Activated CD8-positive, alpha-beta T cell treated with anti-CD3 and anti-CD28 coated beads, Interleukin-2, amount 10 ng/mL, durations not matched to agents 7 days and 5 days (primary cell): ENCODE results near the gene CPSF7. TPM values are rescaled to one million over a fixed set of nuclear protein-coding genes. Genes with fewer than 3 reads are reported as not detected.
A peak's percentile ranks its signal among the peaks of the same experiment; 100 is the strongest.

Experiments
- ATAC-seq: fragments of 150-1000 bp; cut with Tn5 transposase; one replicate; pipeline ENCODE4 v1.10.0; 2021; ENCODE audit warnings: moderate library complexity
- CTCF ChIA-PET: fragments of 350-600 bp; sonication (Branson Sonifier 250); formaldehyde crosslinking; loops from one replicate; lab custom pipeline; 2021; ENCODE audit warnings: antibody characterized with exemption; lab: Charles Lee
- POLR2A ChIA-PET: fragments of 350-600 bp; sonication (Branson Sonifier 250); formaldehyde crosslinking; loops from one replicate; lab custom pipeline; 2021; ENCODE audit warnings: antibody characterized with exemption; lab: Charles Lee
- DNase-seq: peaks from one replicate; pipeline ENCODE4 v3.0.0-alpha.2; 2020
- H3K27ac Mint-ChIP-seq: one replicate; pipeline ENCODE4 v1.8.0; 2021; ENCODE audit warnings: mild to moderate bottlenecking, mixed read lengths
- H3K27me3 Mint-ChIP-seq: one replicate; pipeline ENCODE4 v1.8.0; 2021; ENCODE audit warnings: low read depth, mixed read lengths
- H3K36me3 Mint-ChIP-seq: one replicate; pipeline ENCODE4 v1.8.0; 2021; ENCODE audit warnings: low read depth, mixed read lengths
- H3K4me1 Mint-ChIP-seq: one replicate; pipeline ENCODE4 v1.8.0; 2021; ENCODE audit warnings: low read depth, mixed read lengths
- H3K4me3 Mint-ChIP-seq: one replicate; pipeline ENCODE4 v1.8.0; 2021; ENCODE audit warnings: mild to moderate bottlenecking, mixed read lengths
- H3K9me3 Mint-ChIP-seq: one replicate; pipeline ENCODE4 v1.8.0; 2022; ENCODE audit warnings: mixed read lengths; ENCODE audit not compliant: insufficient read depth
- total RNA-seq, 2 experiments: library from RNA; stranded (reverse); gene quantifications; one replicate each; pipeline ENCODE4 v1.2.3, GENCODE V29; 2021

The CPSF7 gene
- total RNA-seq, 2 experiments from 2014 or later: 94.8 to 98.4 TPM

DNA sequence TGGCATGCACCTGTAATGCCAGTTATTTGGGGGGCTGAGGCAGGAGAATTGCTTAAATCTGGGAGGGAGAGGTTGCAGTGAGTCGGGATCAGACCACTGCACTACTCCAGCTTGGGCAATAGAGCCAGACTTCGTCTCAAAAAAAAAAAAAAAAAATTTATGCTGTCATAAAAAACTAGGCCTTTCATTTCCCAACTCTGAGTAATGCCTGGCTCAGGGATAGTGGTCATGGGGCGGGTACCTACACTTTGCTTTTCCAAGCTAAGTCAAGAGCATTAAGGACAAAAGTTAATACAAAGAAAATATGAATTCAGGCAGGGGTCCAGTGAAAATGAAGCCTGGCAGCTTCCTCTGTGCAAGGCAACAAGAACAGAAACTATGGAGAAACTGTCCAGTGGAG, 16.3 kb downstream of the CPSF7 start:
- ChIA-PET POLR2A (interaction anchor here (0.9 kb wide), 1 partner anchor 16 kb away, joined by 4 read pairs; the partner anchor contains the start of genes CPSF7 and SDHAF2), CTCF (interaction anchor here (1.1 to 1.9 kb wide), 2 partner anchors 22 to 119 kb away, joined by 3 to 5 read pairs; partner anchors contain the start of gene VWCE)
- H3K36me3 Mint-ChIP-seq: peaks cover 74% of the 10 kb centered on the region
- ATAC-seq (no peak), DNase-seq (no peak)
- no peak overlapping the region for H3K4me3 Mint-ChIP-seq
- H3K27me3 Mint-ChIP-seq: no peaks in the 10 kb centered on the region
- peaks cover 34% of the 10 kb centered on the region for H3K4me1 Mint-ChIP-seq
- H3K9me3 Mint-ChIP-seq: no peaks in the 10 kb centered on the region
- H3K27ac Mint-ChIP-seq: peak overlapping the region; percentile 72

DNA sequence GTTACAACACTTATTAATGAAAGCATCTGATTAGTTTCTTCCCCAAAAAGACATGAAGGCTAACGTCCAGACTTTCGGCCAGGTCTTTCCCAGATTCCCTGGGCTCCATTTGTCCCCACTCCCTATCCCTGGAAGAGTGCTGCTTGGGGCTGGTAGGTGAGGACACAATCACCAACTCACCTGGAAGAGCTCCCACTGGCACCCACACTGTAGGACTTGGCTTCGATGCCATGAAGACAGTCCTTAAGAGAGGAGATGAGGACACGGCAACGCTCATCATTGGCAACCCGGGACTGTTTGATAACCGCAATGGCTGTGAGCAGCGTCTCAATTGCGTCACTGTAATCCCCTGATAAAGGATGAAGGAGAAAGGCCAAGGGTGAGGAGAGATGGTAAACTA, 18.2 kb downstream of the CPSF7 start:
- CTCF ChIA-PET: interaction anchor here (1.3 to 1.7 kb wide), 2 partner anchors 26 to 75 kb away, joined by 3 to 6 read pairs; no protein-coding TSS in a partner anchor
- peaks cover 71% of the 10 kb centered on the region for H3K36me3 Mint-ChIP-seq
- POLR2A ChIA-PET: interaction anchor here (0.6 to 1.4 kb wide), 4 partner anchors 10 to 180 kb away, joined by 3 read pairs; partner anchors contain the start of genes CPSF7 and SDHAF2

DNA sequence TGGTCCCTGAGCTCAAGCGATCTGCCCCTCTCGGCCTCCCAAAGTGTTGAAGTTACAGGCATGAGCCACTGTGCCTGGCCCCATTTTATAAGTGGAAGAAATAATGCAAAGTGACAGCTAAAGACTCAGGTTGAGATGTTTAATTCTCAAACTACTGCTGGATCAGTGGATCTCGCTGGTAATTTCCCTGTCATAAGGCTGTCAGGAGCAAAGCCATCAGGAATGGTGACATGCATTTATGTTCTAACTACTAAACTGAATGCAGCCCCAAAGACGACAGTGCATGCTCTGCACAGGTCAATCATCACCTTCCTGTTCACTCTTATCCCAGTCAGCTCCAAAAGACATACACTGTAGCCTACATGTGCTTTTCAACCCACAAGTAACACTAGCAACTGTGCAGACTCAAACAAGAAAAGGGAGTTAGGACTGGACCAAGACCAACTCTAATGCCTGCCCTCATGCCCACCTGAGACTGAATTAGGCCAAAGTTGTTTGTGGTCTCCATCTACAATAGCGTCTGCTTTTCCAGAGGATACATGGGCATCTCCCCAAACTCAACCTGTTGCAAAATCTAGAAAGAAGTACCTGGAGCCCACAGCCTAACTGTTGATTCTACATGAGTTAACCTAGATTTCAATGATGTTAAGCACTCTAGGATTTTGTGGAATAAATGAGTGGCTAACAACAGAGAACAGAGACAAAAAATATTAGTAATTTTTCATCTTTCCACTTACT, 22.6 kb downstream of the CPSF7 start:
- Mint-ChIP-seq H3K4me3 (no peak overlapping the region), H3K4me1 (no peaks in the 10 kb centered on the region), H3K27ac (no peak overlapping the region), H3K9me3 (no peaks in the 10 kb centered on the region), H3K27me3 (no peaks in the 10 kb centered on the region), H3K36me3 (peaks cover 68% of the 10 kb centered on the region)
- DNase-seq (no peak), ATAC-seq (no peak)
- POLR2A ChIA-PET: no interaction called here
- CTCF ChIA-PET: interaction anchor here (1.4 to 2.6 kb wide), 2 partner anchors 14 to 21 kb away, joined by 5 to 7 read pairs; no protein-coding TSS in a partner anchor

More for the DNA sequence above, 18.2 kb downstream of the CPSF7 start:
- Mint-ChIP-seq H3K9me3 (no peaks in the 10 kb centered on the region), H3K4me3 (no peak overlapping the region), H3K4me1 (peaks cover 19% of the 10 kb centered on the region), H3K27ac (no peak overlapping the region), H3K27me3 (no peaks in the 10 kb centered on the region)
- ATAC-seq: no peak
- DNase-seq: no peak

DNA sequence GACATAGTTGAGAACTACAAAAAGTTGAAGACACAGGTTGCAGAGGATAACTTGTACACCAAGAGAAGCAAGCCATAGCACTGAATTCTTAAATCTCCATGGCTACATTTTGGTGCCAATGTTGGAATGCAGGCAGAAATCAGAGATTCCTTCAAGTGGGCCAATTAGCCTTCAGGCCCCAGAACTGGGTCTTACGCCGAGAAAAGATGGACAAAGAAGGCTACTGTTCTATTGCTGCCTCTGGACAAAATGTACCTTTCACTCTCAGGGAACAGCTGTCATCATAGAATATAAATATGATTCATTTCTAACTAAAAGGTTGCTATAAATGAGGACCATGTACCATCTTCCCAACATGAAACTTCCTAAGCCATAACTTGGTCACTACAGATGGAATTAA, 23.7 kb downstream of the CPSF7 start:
- ChIA-PET CTCF (interaction anchor here (1.6 kb wide), 1 partner anchor 13 kb away, joined by 5 read pairs; the partner anchor contains the start of gene TMEM216), POLR2A (no interaction called here)
- H3K4me1 Mint-ChIP-seq: no peaks in the 10 kb centered on the region
- H3K4me3 Mint-ChIP-seq: no peak overlapping the region
- H3K36me3 Mint-ChIP-seq: peaks cover 63% of the 10 kb centered on the region
- H3K9me3 Mint-ChIP-seq: no peaks in the 10 kb centered on the region
- no peak for ATAC-seq
- H3K27me3 Mint-ChIP-seq: no peaks in the 10 kb centered on the region
- no peak for DNase-seq
- no peak overlapping the region for H3K27ac Mint-ChIP-seq

DNA sequence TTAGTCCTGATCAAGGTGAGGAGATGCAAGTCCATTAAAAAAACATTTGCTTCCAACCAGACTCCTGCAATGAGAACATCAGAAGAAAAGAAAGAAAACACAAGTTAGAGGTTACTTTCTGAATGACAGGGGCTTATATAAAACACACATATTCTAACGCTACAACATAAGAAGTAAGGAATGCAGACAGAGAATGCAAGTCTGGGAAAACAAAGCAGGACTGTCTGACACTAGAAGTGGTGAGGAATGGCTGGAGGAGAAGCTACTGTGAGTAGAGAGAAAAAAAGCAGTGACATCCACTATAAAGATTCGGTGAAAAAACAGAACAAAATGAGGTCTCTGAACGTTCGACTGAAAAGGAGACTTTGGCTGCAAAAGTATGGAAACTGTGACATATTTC, 25.1 kb downstream of the CPSF7 start:
- Mint-ChIP-seq H3K36me3 (peaks cover 60% of the 10 kb centered on the region), H3K27me3 (no peaks in the 10 kb centered on the region), H3K4me1 (no peaks in the 10 kb centered on the region), H3K9me3 (no peaks in the 10 kb centered on the region), H3K4me3 (no peak overlapping the region), H3K27ac (no peak overlapping the region)
- no peak for ATAC-seq
- no peak for DNase-seq
- POLR2A ChIA-PET: no interaction called here
- CTCF ChIA-PET: interaction anchor here (0.6 to 1.6 kb wide), 2 partner anchors 8 to 11 kb away, joined by 3 to 5 read pairs; partner anchors contain the start of gene TMEM216

DNA sequence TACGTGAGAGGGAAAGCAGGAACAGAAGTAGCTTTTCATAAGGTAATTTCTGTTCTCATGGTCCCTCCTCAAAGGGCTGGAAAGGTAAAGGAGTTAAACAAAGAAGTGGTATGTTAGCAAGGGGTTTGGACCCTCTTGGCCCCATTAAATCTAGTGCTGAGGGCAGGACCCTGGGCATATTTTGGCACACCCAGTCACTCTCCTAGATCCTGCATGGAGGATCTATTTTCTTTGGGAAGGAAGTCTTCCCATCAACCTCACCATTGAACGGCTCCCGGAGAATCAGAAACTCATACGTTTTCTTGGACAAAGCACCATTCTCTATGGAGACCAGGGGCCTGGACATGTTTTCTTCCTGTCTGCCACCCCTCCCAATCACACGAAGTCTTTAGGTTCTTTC, 25.7 kb downstream of the CPSF7 start:
- Mint-ChIP-seq H3K27ac (no peak overlapping the region), H3K4me1 (no peaks in the 10 kb centered on the region), H3K9me3 (no peaks in the 10 kb centered on the region), H3K4me3 (no peak overlapping the region), H3K36me3 (peaks cover 60% of the 10 kb centered on the region), H3K27me3 (no peaks in the 10 kb centered on the region)
- ATAC-seq (no peak), DNase-seq (no peak)
- POLR2A ChIA-PET: no interaction called here
- CTCF ChIA-PET: interaction anchor here (1.0 to 6.2 kb wide), 3 partner anchors 11 to 68 kb away, joined by 5 to 32 read pairs (median 21); partner anchors contain the start of gene TMEM216

DNA sequence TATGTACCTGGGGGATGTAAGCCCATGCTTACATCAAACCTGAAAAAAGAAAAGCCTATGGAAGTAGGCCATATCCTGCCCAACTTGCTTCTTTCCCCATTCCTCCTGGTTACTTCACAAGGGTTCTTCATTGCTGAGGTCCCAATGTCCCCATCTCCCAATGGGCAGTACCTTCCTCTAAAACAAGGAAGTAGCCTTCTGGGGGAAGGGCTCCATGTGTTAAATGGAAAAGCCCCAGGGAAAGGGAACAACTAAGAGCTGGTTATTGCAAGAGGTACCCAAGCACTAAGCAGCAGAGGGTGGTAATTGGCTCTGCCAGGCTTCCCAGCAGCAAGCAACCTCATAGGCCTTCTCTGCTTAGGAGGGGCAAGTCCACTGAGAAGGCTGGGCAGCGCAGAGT, 26.1 kb downstream of the CPSF7 start:
- Mint-ChIP-seq H3K36me3 (peaks cover 59% of the 10 kb centered on the region), H3K27ac (no peak overlapping the region), H3K27me3 (no peaks in the 10 kb centered on the region), H3K4me1 (no peaks in the 10 kb centered on the region), H3K4me3 (no peak overlapping the region), H3K9me3 (no peaks in the 10 kb centered on the region)
- CTCF ChIA-PET: interaction anchor here (1.0 to 6.2 kb wide), 3 partner anchors 11 to 67 kb away, joined by 5 to 32 read pairs (median 21); partner anchors contain the start of gene TMEM216
- DNase-seq (no peak), ATAC-seq (no peak)
- POLR2A ChIA-PET: no interaction called here

DNA sequence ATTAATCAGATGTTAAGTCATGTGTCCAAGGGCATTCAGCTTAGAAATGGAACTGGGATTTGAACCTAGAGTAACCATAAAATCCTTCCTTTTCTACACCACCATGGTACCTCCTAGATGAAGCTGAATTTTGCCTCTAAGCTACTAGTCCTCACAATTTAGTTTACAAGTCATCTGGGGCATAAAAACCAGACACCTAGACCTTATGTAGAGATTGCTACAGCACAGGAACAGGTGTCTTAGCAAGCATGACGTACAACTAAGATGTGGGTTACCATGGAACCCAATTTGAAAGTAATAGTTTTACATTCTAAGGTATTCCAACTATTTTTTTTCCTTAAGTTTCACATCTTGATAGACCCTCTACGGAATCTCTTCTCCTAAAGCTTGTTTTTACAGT, 28.2 kb downstream of the CPSF7 start:
- H3K36me3 Mint-ChIP-seq: peaks cover 53% of the 10 kb centered on the region
- no peak overlapping the region for H3K4me3 Mint-ChIP-seq
- ChIA-PET CTCF (interaction anchor here (1.0 to 6.2 kb wide), 6 partner anchors 9 to 115 kb away, joined by 3 to 32 read pairs (median 12); partner anchors contain the start of gene TMEM216), POLR2A (interaction anchor here (0.8 to 3.3 kb wide), 5 partner anchors 9 to 68 kb away, joined by 3 to 22 read pairs (median 3); partner anchors contain the start of genes CPSF7, SDHAF2 and TMEM216)
- DNase-seq (no peak), ATAC-seq (no peak)
- no peaks in the 10 kb centered on the region for H3K27me3 Mint-ChIP-seq
- no peak overlapping the region for H3K27ac Mint-ChIP-seq
- no peaks in the 10 kb centered on the region for H3K9me3 Mint-ChIP-seq
- H3K4me1 Mint-ChIP-seq: no peaks in the 10 kb centered on the region

DNA sequence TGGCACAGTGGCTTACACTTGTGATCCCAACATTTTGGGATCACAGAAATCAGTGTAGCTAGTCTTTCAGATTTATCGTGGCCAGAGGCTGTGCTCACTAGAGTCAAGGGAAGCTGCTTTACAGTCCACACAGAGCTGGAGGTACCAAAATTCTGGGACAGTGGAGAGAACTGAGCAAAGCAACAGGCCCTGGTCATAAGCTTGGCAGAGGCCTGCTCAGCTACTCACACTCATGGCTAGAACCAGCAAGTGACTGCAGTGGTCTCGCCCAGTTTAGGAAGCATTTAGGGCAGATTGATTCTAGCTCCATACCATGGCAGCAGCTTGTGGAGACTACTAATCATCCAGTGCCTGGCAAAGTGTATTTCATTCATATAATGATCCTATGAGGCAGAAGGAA, 28.6 kb downstream of the CPSF7 start:
- POLR2A ChIA-PET: interaction anchor here (0.8 to 3.3 kb wide), 5 partner anchors 8 to 67 kb away, joined by 3 to 22 read pairs (median 3); partner anchors contain the start of genes CPSF7, SDHAF2 and TMEM216
- Mint-ChIP-seq H3K27ac (no peak overlapping the region), H3K36me3 (peaks cover 53% of the 10 kb centered on the region)

DNA sequence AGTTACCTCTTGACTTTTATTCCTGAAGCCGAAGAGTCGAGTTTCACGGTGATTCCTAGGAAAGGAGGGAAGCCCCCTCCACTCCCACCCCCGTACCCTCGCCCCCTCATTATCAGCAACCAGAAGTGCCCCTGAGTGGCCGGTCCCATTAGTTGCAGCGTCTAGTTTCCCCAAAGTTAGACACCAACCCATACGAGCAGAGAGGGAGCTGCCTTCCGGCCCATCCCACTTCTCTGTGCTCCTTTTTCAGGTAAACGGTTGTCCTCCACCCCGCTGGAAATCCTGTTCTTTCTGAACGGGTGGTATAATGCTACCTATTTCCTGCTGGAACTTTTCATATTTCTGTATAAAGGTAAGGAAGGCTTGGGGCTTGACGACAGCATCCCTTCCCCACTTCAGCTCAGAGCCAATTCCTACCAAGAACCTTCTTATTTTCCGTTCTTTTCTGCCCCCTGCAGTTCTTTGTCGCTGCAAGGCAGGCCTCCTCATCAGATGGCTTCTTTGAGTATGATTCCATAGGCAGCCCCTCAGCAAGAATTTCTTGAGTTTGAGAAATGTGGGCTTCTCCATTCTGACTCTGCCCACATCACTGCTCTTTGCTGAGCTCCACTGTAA, 36.7 kb downstream of the CPSF7 start:
- H3K4me3 Mint-ChIP-seq: peak overlapping the region; percentile 80
- peaks cover 27% of the 10 kb centered on the region for H3K4me1 Mint-ChIP-seq

More for the DNA sequence above, 28.6 kb downstream of the CPSF7 start:
- Mint-ChIP-seq H3K9me3 (no peaks in the 10 kb centered on the region), H3K27me3 (no peaks in the 10 kb centered on the region), H3K4me3 (no peak overlapping the region), H3K4me1 (no peaks in the 10 kb centered on the region)
- no peak for ATAC-seq
- CTCF ChIA-PET: interaction anchor here (1.1 to 6.2 kb wide), 5 partner anchors 8 to 116 kb away, joined by 3 to 32 read pairs (median 15); partner anchors contain the start of gene TMEM216
- no peak for DNase-seq

DNA sequence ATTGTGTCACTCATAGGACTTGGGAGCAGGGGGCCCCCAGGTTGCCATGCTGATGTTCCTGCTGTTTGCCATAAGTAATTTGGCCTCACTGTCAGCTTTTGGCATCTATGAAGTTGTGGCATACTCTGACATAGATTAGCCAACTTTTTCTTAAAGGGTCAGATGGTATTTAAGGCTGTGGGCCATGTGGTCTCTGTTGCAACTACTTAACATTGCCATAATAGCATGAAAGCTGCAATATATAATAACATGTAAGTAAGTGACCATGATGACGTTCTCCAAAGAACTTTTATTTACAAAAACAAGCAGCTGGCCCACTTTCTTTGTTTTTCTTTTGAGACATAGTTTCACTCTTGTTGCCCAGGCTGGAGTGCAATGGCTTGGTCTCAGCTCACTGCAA, 39.6 kb downstream of the CPSF7 start:
- POLR2A ChIA-PET: interaction anchor here (0.8 to 1.4 kb wide), 3 partner anchors 28 to 56 kb away, joined by 3 to 8 read pairs (median 3); partner anchors contain the start of genes CPSF7, CYB561A3, SDHAF2 and TMEM138
- H3K27ac Mint-ChIP-seq: no peak overlapping the region

More for the DNA sequence above, 36.7 kb downstream of the CPSF7 start:
- ChIA-PET POLR2A (interaction anchor here (0.6 to 3.0 kb wide), 8 partner anchors 8 to 94 kb away, joined by 3 to 22 read pairs (median 14); partner anchors contain the start of genes CPSF7, CYB561A3, SDHAF2 and TMEM138), CTCF (interaction anchor here (1.0 to 7.6 kb wide), 20 partner anchors 8 to 139 kb away, joined by 3 to 93 read pairs (median 6); partner anchors contain the start of genes CPSF7, CYB561A3, DDB1 and SDHAF2)
- Mint-ChIP-seq H3K27ac (peak overlapping the region; percentile 94), H3K36me3 (peaks cover 27% of the 10 kb centered on the region), H3K9me3 (no peaks in the 10 kb centered on the region), H3K27me3 (peaks cover 3% of the 10 kb centered on the region)
- ATAC-seq: peak; percentile 35
- peak; percentile 29 for DNase-seq

More for the DNA sequence above, 39.6 kb downstream of the CPSF7 start:
- CTCF ChIA-PET: interaction anchor here (1.5 to 7.6 kb wide), 2 partner anchors 46 to 54 kb away, joined by 3 to 93 read pairs; no protein-coding TSS in a partner anchor
- Mint-ChIP-seq H3K36me3 (peaks cover 13% of the 10 kb centered on the region), H3K4me1 (peaks cover 33% of the 10 kb centered on the region), H3K27me3 (peaks cover 3% of the 10 kb centered on the region), H3K4me3 (no peak overlapping the region), H3K9me3 (no peaks in the 10 kb centered on the region)
- ATAC-seq: no peak
- DNase-seq: no peak
